Neural cell (in vitro differentiated cells): ENCODE data around the gene ELN. TPM values are rescaled to one million over a fixed set of nuclear protein-coding genes. Genes with fewer than 3 reads are reported as not detected.

Experiments
- H2AFZ ChIP-seq: fragments of 200-600, 300-800 bp; sonication (generic), shearing (Covaris generic); 2 replicates; pipeline ENCODE4 v1.6.0; 2014; ENCODE audit warnings: low read depth, mild to moderate bottlenecking, antibody characterized with exemption, low read length, moderate library complexity
- H3F3A ChIP-seq: fragments of 200-600 bp; shearing (Covaris generic); 2 replicates; pipeline ENCODE4 v1.6.1; 2016; ENCODE audit warnings: mild to moderate bottlenecking, moderate library complexity, mixed read lengths, antibody characterized with exemption, low read length; ENCODE audit not compliant: insufficient read depth, poor library complexity, severe bottlenecking
- H3K27ac ChIP-seq: fragments of 200-600, 300-800 bp; sonication (generic), shearing (Covaris generic); 2 replicates; pipeline ENCODE4 v1.5.1; 2014; ENCODE audit warnings: mild to moderate bottlenecking, low read length, moderate library complexity
- H3K27me3 ChIP-seq: fragments of 300-800, 200-600 bp; sonication (generic), shearing (Covaris generic); 2 replicates; pipeline ENCODE4 v1.6.0; 2014; ENCODE audit warnings: mild to moderate bottlenecking, low read depth, low read length, moderate library complexity; ENCODE audit not compliant: insufficient read depth
- H3K36me3 ChIP-seq: fragments of 300-800, 200-600 bp; sonication (generic), shearing (Covaris generic); 2 replicates; pipeline ENCODE4 v1.5.1; 2014; ENCODE audit warnings: mild to moderate bottlenecking, antibody characterized with exemption, low read length, moderate library complexity; ENCODE audit not compliant: insufficient read depth
- H3K4me2 ChIP-seq: fragments of 300-800, 200-600 bp; sonication (generic), shearing (Covaris generic); 2 replicates; pipeline ENCODE4 v1.6.0; 2014; ENCODE audit warnings: mild to moderate bottlenecking, low read length
- H3K4me3 ChIP-seq: fragments of 300-800, 200-600 bp; sonication (generic), shearing (Covaris generic); 2 replicates; pipeline ENCODE4 v1.5.1; 2014; ENCODE audit warnings: mild to moderate bottlenecking, low read length, moderate library complexity
- H3K79me2 ChIP-seq: fragments of 200-600 bp; shearing (Covaris generic); replicated peaks from 2 replicates; pipeline ENCODE4 v1.6.0; 2014; ENCODE audit warnings: mild to moderate bottlenecking, low read length, moderate library complexity; ENCODE audit not compliant: insufficient read depth
- H3K9ac ChIP-seq: fragments of 300-800, 200-600 bp; sonication (generic), shearing (Covaris generic); 2 replicates; pipeline ENCODE4 v1.6.1; 2016; ENCODE audit warnings: mild to moderate bottlenecking, low read length, mixed read lengths
- H3K9me2 ChIP-seq: fragments of 200-600 bp; shearing (Covaris generic); 2 replicates; pipeline ENCODE4 v1.6.1; 2016; ENCODE audit warnings: mild to moderate bottlenecking, low read length, mixed read lengths; ENCODE audit not compliant: insufficient read depth
- H3K9me3 ChIP-seq: fragments of 200-600, 300-800 bp; sonication (generic), shearing (Covaris generic); 2 replicates; pipeline ENCODE4 v1.6.1; 2016; ENCODE audit warnings: mild to moderate bottlenecking, mixed run types, low read length, moderate library complexity, mixed read lengths
- H4K20me1 ChIP-seq: fragments of 200-600 bp; shearing (Covaris generic); 2 replicates; pipeline ENCODE4 v1.6.1; 2016; ENCODE audit warnings: mild to moderate bottlenecking, mixed run types; ENCODE audit not compliant: insufficient read depth
- CTCF ChIP-seq: fragments of 450-650 bp; IDR thresholded peaks from 2 replicates; pipeline ENCODE4 v1.5.1; 2014; ENCODE audit warnings: antibody characterized with exemption, mild to moderate bottlenecking, moderate library complexity; ENCODE audit not compliant: poor library complexity, severe bottlenecking
- EP300 ChIP-seq: fragments of 450-650 bp; conservative IDR thresholded peaks from 2 replicates; pipeline ENCODE4 v1.6.1; 2014; ENCODE audit warnings: antibody characterized with exemption, mild to moderate bottlenecking, moderate library complexity; ENCODE audit not compliant: poor library complexity, severe bottlenecking
- EZH2 ChIP-seq: fragments of 200-600, 300-800 bp; shearing (Covaris generic), sonication (generic); IDR thresholded peaks from 2 replicates; pipeline ENCODE4 v1.6.1; 2014; ENCODE audit warnings: antibody characterized with exemption, low read length, borderline replicate concordance, mild to moderate bottlenecking; ENCODE audit not compliant: insufficient read depth, poor library complexity, severe bottlenecking
- MXI1 ChIP-seq: fragments of 450-650 bp; conservative IDR thresholded peaks from 2 replicates; pipeline ENCODE4 v1.6.1; 2014; ENCODE audit warnings: antibody characterized with exemption, mild to moderate bottlenecking; ENCODE audit not compliant: poor library complexity, severe bottlenecking
- POLR2AphosphoS5 ChIP-seq: IDR thresholded peaks from 2 replicates; pipeline ENCODE4 v1.6.1; 2012
- RAD21 ChIP-seq: fragments of 450-650 bp; conservative IDR thresholded peaks from 2 replicates; pipeline ENCODE4 v1.6.1; 2014; ENCODE audit warnings: antibody characterized with exemption, mild to moderate bottlenecking, moderate library complexity
- REST ChIP-seq: IDR thresholded peaks from 2 replicates; pipeline ENCODE4 v1.6.1; 2012; ENCODE audit warnings: borderline replicate concordance
- SMC3 ChIP-seq: fragments of 450-650 bp; conservative IDR thresholded peaks from 2 replicates; pipeline ENCODE4 v1.6.1; 2014; ENCODE audit warnings: antibody characterized with exemption, mild to moderate bottlenecking, moderate library complexity; ENCODE audit not compliant: poor library complexity
- TAF1 ChIP-seq: IDR thresholded peaks from 2 replicates; pipeline ENCODE4 v1.6.1; 2012; ENCODE audit warnings: low read depth
- polyA plus RNA-seq: library from polyadenylated mRNA; depleted of rRNA; stranded (reverse); fragments of >200 nt; gene quantifications from 2 replicates; pipeline ENCODE4 v1.2.3, GENCODE V29; 2014

Gene ELN
- polyA plus RNA-seq, 1 donor from 2014 or later, result not detected

GRCh38 chr7:74020390-74020789 is 7.6 kb upstream of the ELN start:
- Histone ChIP-seq H3K9me3 (no peaks in the 10 kb centered on the region), H3K79me2 (no peaks in the 10 kb centered on the region), H3K27me3 (no peaks in the 10 kb centered on the region), H3K4me3 (no peak overlapping the region), H3K36me3 (no peaks in the 10 kb centered on the region), H3K9ac (no peak overlapping the region), H3F3A (no peaks in the 10 kb centered on the region), H3K4me2 (no peak overlapping the region), H3K9me2 (no peaks in the 10 kb centered on the region), H2AFZ (no peak overlapping the region), H4K20me1 (no peaks in the 10 kb centered on the region), H3K27ac (no peak overlapping the region)
- no peak for TF ChIP-seq EZH2
- no peak for TF ChIP-seq EP300
- no peak for TF ChIP-seq POLR2AphosphoS5
- TF ChIP-seq REST, result no peak
- TF ChIP-seq MXI1, result no peak
- no peak for TF ChIP-seq CTCF
- no peak for TF ChIP-seq RAD21
- TF ChIP-seq TAF1, result no peak
- TF ChIP-seq SMC3, result no peak

- no peaks in the 10 kb centered on the region for H3F3A ChIP-seq
- no peaks in the 10 kb centered on the region for H4K20me1 ChIP-seq
- H3K9me2 ChIP-seq, result no peaks in the 10 kb centered on the region
- H3K27ac ChIP-seq, result no peak overlapping the region
- TF ChIP-seq EP300 (no peak), TAF1 (no peak), POLR2AphosphoS5 (no peak), SMC3 (no peak), MXI1 (no peak), REST (no peak), RAD21 (no peak), EZH2 (no peak), CTCF (no peak)
- H3K9me3 ChIP-seq, result no peaks in the 10 kb centered on the region
- no peaks in the 10 kb centered on the region for H3K27me3 ChIP-seq
- H3K79me2 ChIP-seq, result no peaks in the 10 kb centered on the region
- H3K36me3 ChIP-seq, result no peaks in the 10 kb centered on the region
- no peak overlapping the region for H3K4me3 ChIP-seq
- no peak overlapping the region for H3K4me2 ChIP-seq
- H3K9ac ChIP-seq, result no peak overlapping the region
- no peak overlapping the region for H2AFZ ChIP-seq
Observed at GRCh38 chr7:74021546-74022320, 6.2 kb upstream of the ELN start.
